ENCODE results near the gene XPC. TPM values are rescaled to one million over a fixed set of nuclear protein-coding genes. Genes with fewer than 3 reads are reported as not detected.

The XPC gene
- total and polyA plus RNA-seq, 5 donors from 2014 or later = 31.3 to 75.5 (median 41.0) TPM

- Histone ChIP-seq H3K9me3 (ENCODE audit: control insufficient read depth in 2 of 2, low read length in 2 of 2) (no peaks in the 10 kb centered on the region), H3K27me3 (ENCODE audit: control insufficient read depth, insufficient read depth, low read length) (no peaks in the 10 kb centered on the region), H3K36me3 (ENCODE audit: control insufficient read depth, insufficient read depth, low read length) (peaks cover 69% of the 10 kb centered on the region), H3K4me3 (ENCODE audit: low read depth, low read length) (no peak overlapping the region), H3K4me1 (ENCODE audit: control insufficient read depth, insufficient read depth, low read length, poor library complexity, severe bottlenecking) (peaks cover 27% of the 10 kb centered on the region), H3K27ac (ENCODE audit: insufficient read depth, low read length, poor library complexity, severe bottlenecking) (no peak overlapping the region)
- H3K36me3 Mint-ChIP-seq = peaks cover 49% of the 10 kb centered on the region
- no peak overlapping the region for H3K27ac Mint-ChIP-seq
- H3K9me3 Mint-ChIP-seq = no peaks in the 10 kb centered on the region
- no peak overlapping the region for H3K4me3 Mint-ChIP-seq
- no peak for ATAC-seq (ENCODE audit: low read depth in 2 of 2)
- DNase-seq = no peak
- peaks cover 3 to 31% (median 20%) of the 10 kb centered on the region in 4 donors for H3K4me1 Mint-ChIP-seq
- H3K27me3 Mint-ChIP-seq = no peaks in the 10 kb centered on the region
These were observed 48.2 kb downstream of the XPC start for GRCh38 chr3:14130230-14130629.

- H3K9me3 Mint-ChIP-seq = no peaks in the 10 kb centered on the region
- DNase-seq (no peak), ATAC-seq (ENCODE audit: low read depth in 2 of 2) (no peak)
- Histone ChIP-seq H3K9me3 (ENCODE audit: control insufficient read depth in 2 of 2, low read length in 2 of 2) (no peaks in the 10 kb centered on the region), H3K27ac (ENCODE audit: insufficient read depth, low read length, poor library complexity, severe bottlenecking) (no peak overlapping the region), H3K36me3 (ENCODE audit: control insufficient read depth, insufficient read depth, low read length) (peaks cover 60% of the 10 kb centered on the region), H3K4me3 (ENCODE audit: low read depth, low read length) (no peak overlapping the region), H3K27me3 (ENCODE audit: control insufficient read depth, insufficient read depth, low read length) (no peaks in the 10 kb centered on the region), H3K4me1 (ENCODE audit: control insufficient read depth, insufficient read depth, low read length, poor library complexity, severe bottlenecking) (peaks cover 29% of the 10 kb centered on the region)
- H3K27me3 Mint-ChIP-seq = no peaks in the 10 kb centered on the region
- no peak overlapping the region for H3K4me3 Mint-ChIP-seq
- H3K27ac Mint-ChIP-seq = no peak overlapping the region
- H3K36me3 Mint-ChIP-seq = peaks cover 48% of the 10 kb centered on the region
- peaks cover 3 to 33% (median 20%) of the 10 kb centered on the region in 4 donors for H3K4me1 Mint-ChIP-seq
These were observed 49.1 kb downstream of the XPC start for GRCh38 chr3:14129296-14129695.

- ATAC-seq (ENCODE audit: low read depth in 2 of 2) (no peak), DNase-seq (no peak)
- H3K27ac ChIP-seq (ENCODE audit: insufficient read depth, low read length, poor library complexity, severe bottlenecking) = no peak overlapping the region
- no peaks in the 10 kb centered on the region for H3K27me3 ChIP-seq (ENCODE audit: control insufficient read depth, insufficient read depth, low read length)
- H3K9me3 Mint-ChIP-seq = no peaks in the 10 kb centered on the region
- H3K4me3 ChIP-seq (ENCODE audit: low read depth, low read length) = no peak overlapping the region
- peaks cover 54% of the 10 kb centered on the region for H3K36me3 ChIP-seq (ENCODE audit: control insufficient read depth, insufficient read depth, low read length)
- peaks cover 48% of the 10 kb centered on the region for H3K36me3 Mint-ChIP-seq
- H3K4me1 Mint-ChIP-seq = peaks cover 4 to 38% (median 23%) of the 10 kb centered on the region in 4 donors
- peak overlapping the region in 1 of 4 donors; percentile 100 for H3K4me3 Mint-ChIP-seq
- H3K27ac Mint-ChIP-seq = peak overlapping the region in 2 of 3 donors; percentile 60 to 80
- no peaks in the 10 kb centered on the region for H3K9me3 ChIP-seq (ENCODE audit: control insufficient read depth in 2 of 2, low read length in 2 of 2)
- peaks cover 34% of the 10 kb centered on the region for H3K4me1 ChIP-seq (ENCODE audit: control insufficient read depth, insufficient read depth, low read length, poor library complexity, severe bottlenecking)
- no peaks in the 10 kb centered on the region for H3K27me3 Mint-ChIP-seq
These were observed 49.7 kb downstream of the XPC start for GRCh38 chr3:14128724-14129123.

GRCh38 chr3:14127516-14128161 is 50.8 kb downstream of the XPC start:
- peaks cover 12 to 48% (median 32%) of the 10 kb centered on the region in 4 donors for H3K4me1 Mint-ChIP-seq
- Histone ChIP-seq H3K27ac (ENCODE audit: insufficient read depth, low read length, poor library complexity, severe bottlenecking) (no peak overlapping the region), H3K4me1 (ENCODE audit: control insufficient read depth, insufficient read depth, low read length, poor library complexity, severe bottlenecking) (peaks cover 42% of the 10 kb centered on the region), H3K36me3 (ENCODE audit: control insufficient read depth, insufficient read depth, low read length) (peaks cover 43% of the 10 kb centered on the region), H3K27me3 (ENCODE audit: control insufficient read depth, insufficient read depth, low read length) (no peaks in the 10 kb centered on the region), H3K4me3 (ENCODE audit: low read depth, low read length) (no peak overlapping the region), H3K9me3 (ENCODE audit: control insufficient read depth in 2 of 2, low read length in 2 of 2) (no peaks in the 10 kb centered on the region)
- ATAC-seq (ENCODE audit: low read depth in 2 of 2) (no peak), DNase-seq (no peak)
- peak overlapping the region; percentile 66 to 100 (median 90) for H3K4me3 Mint-ChIP-seq
- peak overlapping the region in 1 of 3 donors; percentile 83 for H3K27ac Mint-ChIP-seq
- peaks cover 41% of the 10 kb centered on the region for H3K36me3 Mint-ChIP-seq
- no peaks in the 10 kb centered on the region for H3K27me3 Mint-ChIP-seq
- H3K9me3 Mint-ChIP-seq = no peaks in the 10 kb centered on the region

- Histone ChIP-seq H3K4me3 (ENCODE audit: low read depth, low read length) (peak overlapping the region; percentile 76), H3K4me1 (ENCODE audit: control insufficient read depth, insufficient read depth, low read length, poor library complexity, severe bottlenecking) (peaks cover 44% of the 10 kb centered on the region), H3K27ac (ENCODE audit: insufficient read depth, low read length, poor library complexity, severe bottlenecking) (no peak overlapping the region), H3K9me3 (ENCODE audit: control insufficient read depth in 2 of 2, low read length in 2 of 2) (no peaks in the 10 kb centered on the region), H3K36me3 (ENCODE audit: control insufficient read depth, insufficient read depth, low read length) (peaks cover 37% of the 10 kb centered on the region), H3K27me3 (ENCODE audit: control insufficient read depth, insufficient read depth, low read length) (no peaks in the 10 kb centered on the region)
- ATAC-seq (ENCODE audit: low read depth in 2 of 2) (no peak), DNase-seq (no peak)
- Mint-ChIP-seq H3K27ac (peak overlapping the region; percentile 15 to 96 (median 95)), H3K27me3 (no peaks in the 10 kb centered on the region), H3K36me3 (peaks cover 37% of the 10 kb centered on the region), H3K4me1 (peaks cover 12 to 55% (median 38%) of the 10 kb centered on the region in 4 donors), H3K4me3 (peak overlapping the region; percentile 95 to 100 (median 96)), H3K9me3 (no peaks in the 10 kb centered on the region)
These were observed 51.4 kb downstream of the XPC start for GRCh38 chr3:14126887-14127505.

GRCh38 chr3:14126017-14126886 is 52.1 kb downstream of the XPC start:
- DNase-seq = no peak
- H3K4me1 Mint-ChIP-seq = peaks cover 12 to 58% (median 41%) of the 10 kb centered on the region in 4 donors
- Histone ChIP-seq H3K36me3 (ENCODE audit: control insufficient read depth, insufficient read depth, low read length) (peaks cover 29% of the 10 kb centered on the region), H3K9me3 (ENCODE audit: control insufficient read depth in 2 of 2, low read length in 2 of 2) (no peaks in the 10 kb centered on the region), H3K4me3 (ENCODE audit: low read depth, low read length) (peak overlapping the region; percentile 76), H3K27ac (ENCODE audit: insufficient read depth, low read length, poor library complexity, severe bottlenecking) (no peak overlapping the region), H3K27me3 (ENCODE audit: control insufficient read depth, insufficient read depth, low read length) (no peaks in the 10 kb centered on the region), H3K4me1 (ENCODE audit: control insufficient read depth, insufficient read depth, low read length, poor library complexity, severe bottlenecking) (peaks cover 44% of the 10 kb centered on the region)
- no peaks in the 10 kb centered on the region for H3K9me3 Mint-ChIP-seq
- peaks cover 36% of the 10 kb centered on the region for H3K36me3 Mint-ChIP-seq
- H3K27me3 Mint-ChIP-seq = no peaks in the 10 kb centered on the region
- no peak for ATAC-seq (ENCODE audit: low read depth in 2 of 2)
- H3K4me3 Mint-ChIP-seq = peak overlapping the region; percentile 95 to 100 (median 96)
- peak overlapping the region; percentile 12 to 96 (median 95) for H3K27ac Mint-ChIP-seq

GRCh38 chr3:14125193-14126016 is 53.0 kb downstream of the XPC start:
- Histone ChIP-seq H3K4me1 (ENCODE audit: control insufficient read depth, insufficient read depth, low read length, poor library complexity, severe bottlenecking) (peaks cover 44% of the 10 kb centered on the region), H3K36me3 (ENCODE audit: control insufficient read depth, insufficient read depth, low read length) (peaks cover 21% of the 10 kb centered on the region), H3K27ac (ENCODE audit: insufficient read depth, low read length, poor library complexity, severe bottlenecking) (peak overlapping the region; percentile 83), H3K4me3 (ENCODE audit: low read depth, low read length) (peak overlapping the region; percentile 76), H3K27me3 (ENCODE audit: control insufficient read depth, insufficient read depth, low read length) (no peaks in the 10 kb centered on the region), H3K9me3 (ENCODE audit: control insufficient read depth in 2 of 2, low read length in 2 of 2) (no peaks in the 10 kb centered on the region)
- Mint-ChIP-seq H3K9me3 (no peaks in the 10 kb centered on the region), H3K4me3 (peak overlapping the region; percentile 95 to 100 (median 96)), H3K27ac (peak overlapping the region; percentile 85 to 96 (median 95)), H3K4me1 (peaks cover 12 to 60% (median 47%) of the 10 kb centered on the region in 4 donors), H3K27me3 (no peaks in the 10 kb centered on the region), H3K36me3 (peaks cover 39% of the 10 kb centered on the region)
- DNase-seq (peak in 2 of 3 donors; percentile 46 to 63), ATAC-seq (ENCODE audit: low read depth in 2 of 2) (peak; percentile 19 to 31)
